Progenitor cell of endocrine pancreas (in vitro differentiated cells): ENCODE results near the gene SAFB2. TPM values are rescaled to one million over a fixed set of nuclear protein-coding genes. Genes with fewer than 3 reads are reported as not detected.

Experiments used
- DNase-seq: peaks from one replicate; pipeline ENCODE4 v3.0.0; 2021; ENCODE audit warnings: low spot score; ENCODE audit not compliant: unreplicated experiment
- H3K27ac Mint-ChIP-seq: 2 replicates; pipeline ENCODE4 v1.8.0; 2021; ENCODE audit warnings: mild to moderate bottlenecking, moderate library complexity, mixed read lengths
- H3K27me3 Mint-ChIP-seq: 2 replicates; pipeline ENCODE4 v1.8.0; 2021; ENCODE audit warnings: mixed read lengths
- H3K36me3 Mint-ChIP-seq: 2 replicates; pipeline ENCODE4 v1.8.0; 2022; ENCODE audit warnings: mixed read lengths; ENCODE audit not compliant: insufficient read depth
- H3K4me1 Mint-ChIP-seq: 2 replicates; pipeline ENCODE4 v1.8.0; 2021; ENCODE audit warnings: low read depth, mixed read lengths
- H3K4me3 Mint-ChIP-seq: 2 replicates; pipeline ENCODE4 v1.8.0; 2021; ENCODE audit warnings: low read depth, mild to moderate bottlenecking, moderate library complexity, mixed read lengths
- H3K9me3 Mint-ChIP-seq: 2 replicates; pipeline ENCODE4 v1.8.0; 2021; ENCODE audit warnings: low read depth, mixed read lengths
- total RNA-seq: library from RNA; stranded (reverse); gene quantifications from 2 replicates; pipeline ENCODE4 v1.2.1, GENCODE V29; 2021
- TF ChIP-seq, protein P1 (sequence below): fragments of 200-600 bp; sonication (generic); IDR thresholded peaks from one replicate; pipeline ENCODE4 v1.5.0; 2021; ENCODE audit warnings: antibody characterized with exemption, mild to moderate bottlenecking; ENCODE audit not compliant: unreplicated experiment

The SAFB2 gene
- total RNA-seq, 1 donor from 2014 or later, result 107 TPM

DNA sequence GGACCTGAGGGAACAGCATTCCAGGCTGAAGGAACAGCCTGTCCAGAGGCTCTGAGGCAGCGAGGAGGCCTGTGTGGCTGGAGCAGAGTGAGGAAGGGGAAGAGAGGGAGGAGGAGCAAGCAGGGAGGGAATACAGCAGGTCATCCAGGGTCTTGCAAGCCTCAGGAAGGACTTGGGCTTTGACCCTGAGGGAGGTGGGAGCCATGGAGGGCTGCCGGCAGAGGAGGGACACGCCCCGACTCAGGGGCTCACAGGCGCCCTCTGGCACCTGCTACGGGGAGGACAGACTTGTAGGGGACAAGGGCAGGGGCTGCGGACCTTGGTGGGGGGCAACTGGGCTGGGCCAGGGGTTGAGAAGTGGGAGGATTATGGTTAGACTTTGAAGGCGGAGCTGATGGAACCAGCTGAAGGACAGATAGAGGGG lies 59.6 kb downstream of the SAFB2 start:
- no peak for DNase-seq
- no peak overlapping the region for H3K4me3 Mint-ChIP-seq
- H3K27me3 Mint-ChIP-seq, result peaks cover 23% of the 10 kb centered on the region
- no peaks in the 10 kb centered on the region for H3K9me3 Mint-ChIP-seq
- peaks cover 1% of the 10 kb centered on the region for H3K36me3 Mint-ChIP-seq
- no peaks in the 10 kb centered on the region for H3K4me1 Mint-ChIP-seq
- no peak overlapping the region for H3K27ac Mint-ChIP-seq
- TF ChIP-seq, protein P1, sequence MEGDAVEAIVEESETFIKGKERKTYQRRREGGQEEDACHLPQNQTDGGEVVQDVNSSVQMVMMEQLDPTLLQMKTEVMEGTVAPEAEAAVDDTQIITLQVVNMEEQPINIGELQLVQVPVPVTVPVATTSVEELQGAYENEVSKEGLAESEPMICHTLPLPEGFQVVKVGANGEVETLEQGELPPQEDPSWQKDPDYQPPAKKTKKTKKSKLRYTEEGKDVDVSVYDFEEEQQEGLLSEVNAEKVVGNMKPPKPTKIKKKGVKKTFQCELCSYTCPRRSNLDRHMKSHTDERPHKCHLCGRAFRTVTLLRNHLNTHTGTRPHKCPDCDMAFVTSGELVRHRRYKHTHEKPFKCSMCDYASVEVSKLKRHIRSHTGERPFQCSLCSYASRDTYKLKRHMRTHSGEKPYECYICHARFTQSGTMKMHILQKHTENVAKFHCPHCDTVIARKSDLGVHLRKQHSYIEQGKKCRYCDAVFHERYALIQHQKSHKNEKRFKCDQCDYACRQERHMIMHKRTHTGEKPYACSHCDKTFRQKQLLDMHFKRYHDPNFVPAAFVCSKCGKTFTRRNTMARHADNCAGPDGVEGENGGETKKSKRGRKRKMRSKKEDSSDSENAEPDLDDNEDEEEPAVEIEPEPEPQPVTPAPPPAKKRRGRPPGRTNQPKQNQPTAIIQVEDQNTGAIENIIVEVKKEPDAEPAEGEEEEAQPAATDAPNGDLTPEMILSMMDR, result peak; percentile 34

DNA sequence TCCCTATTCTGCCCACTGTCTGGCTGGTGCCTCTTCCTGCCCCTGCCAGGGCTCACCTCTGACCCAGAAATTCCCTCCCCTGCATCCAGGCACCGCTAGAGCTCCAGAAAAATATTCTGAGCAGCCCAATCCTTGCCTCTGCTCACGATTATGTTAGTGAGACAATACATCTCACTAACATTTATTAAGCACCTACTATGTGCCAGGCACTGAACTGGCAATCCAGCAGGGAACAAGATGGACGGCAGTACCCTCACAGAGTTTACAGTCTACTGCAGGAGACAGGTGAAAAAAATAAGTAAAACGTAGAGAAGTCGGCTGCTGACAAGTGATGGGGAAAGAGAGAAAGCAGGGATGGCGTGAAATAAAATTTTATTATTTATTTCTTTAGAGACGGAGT lies 60.3 kb downstream of the SAFB2 start:
- no peaks in the 10 kb centered on the region for H3K4me1 Mint-ChIP-seq
- TF ChIP-seq, protein P1, result no peak
- DNase-seq, result no peak
- peaks cover 28% of the 10 kb centered on the region for H3K27me3 Mint-ChIP-seq
- peaks cover 1% of the 10 kb centered on the region for H3K36me3 Mint-ChIP-seq
- no peak overlapping the region for H3K27ac Mint-ChIP-seq
- H3K9me3 Mint-ChIP-seq, result no peaks in the 10 kb centered on the region
- no peak overlapping the region for H3K4me3 Mint-ChIP-seq

DNA sequence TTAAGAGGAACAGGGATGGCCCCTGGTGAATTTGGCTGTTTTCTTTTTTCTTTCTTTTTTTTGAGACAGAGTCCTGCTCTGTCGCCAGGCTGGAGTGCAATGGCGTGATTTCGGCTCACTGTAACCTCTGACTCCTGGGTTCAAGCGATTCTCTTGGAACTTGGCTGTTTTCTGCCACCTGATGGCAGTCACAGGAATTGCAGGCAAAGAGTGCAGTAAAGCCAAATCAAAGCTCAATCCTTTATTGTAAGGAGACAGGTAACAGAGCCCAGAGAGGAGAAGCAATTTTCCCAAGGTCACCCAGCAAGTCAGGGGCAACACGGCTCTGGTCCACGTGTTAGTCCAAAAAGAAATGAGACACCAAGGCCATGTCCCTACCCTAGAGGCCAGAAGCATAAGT lies 61.0 kb downstream of the SAFB2 start:
- Mint-ChIP-seq H3K36me3 (peaks cover 1% of the 10 kb centered on the region), H3K27ac (no peak overlapping the region), H3K27me3 (peaks cover 36% of the 10 kb centered on the region), H3K4me3 (no peak overlapping the region), H3K4me1 (no peaks in the 10 kb centered on the region), H3K9me3 (no peaks in the 10 kb centered on the region)
- TF ChIP-seq, protein P1, result peak; percentile 52
- DNase-seq, result no peak

DNA sequence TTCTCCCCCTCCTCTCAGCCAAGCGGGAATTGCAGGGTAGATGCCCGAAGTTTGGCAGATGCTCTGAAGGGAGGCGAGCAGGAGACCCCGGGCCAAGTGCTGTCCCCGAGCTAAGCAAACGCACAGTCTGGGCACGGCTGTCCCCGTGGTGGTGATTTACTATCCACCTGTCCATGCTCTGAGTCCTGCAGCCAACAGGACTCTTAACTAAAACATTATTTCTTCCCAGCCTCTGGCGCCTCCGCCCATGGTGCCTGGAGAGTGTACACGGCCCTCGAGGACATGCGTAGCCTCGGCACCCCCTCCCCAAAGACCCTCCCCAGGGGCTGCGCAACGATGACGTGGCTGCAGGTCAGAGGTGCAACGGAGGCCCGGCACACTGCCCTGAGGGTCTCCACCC lies 62.4 kb downstream of the SAFB2 start:
- no peak overlapping the region for H3K4me3 Mint-ChIP-seq
- peaks cover 1% of the 10 kb centered on the region for H3K36me3 Mint-ChIP-seq
- TF ChIP-seq, protein P1, result no peak
- no peak for DNase-seq
- peaks cover 36% of the 10 kb centered on the region for H3K27me3 Mint-ChIP-seq
- no peak overlapping the region for H3K27ac Mint-ChIP-seq
- H3K9me3 Mint-ChIP-seq, result no peaks in the 10 kb centered on the region
- H3K4me1 Mint-ChIP-seq, result no peaks in the 10 kb centered on the region

DNA sequence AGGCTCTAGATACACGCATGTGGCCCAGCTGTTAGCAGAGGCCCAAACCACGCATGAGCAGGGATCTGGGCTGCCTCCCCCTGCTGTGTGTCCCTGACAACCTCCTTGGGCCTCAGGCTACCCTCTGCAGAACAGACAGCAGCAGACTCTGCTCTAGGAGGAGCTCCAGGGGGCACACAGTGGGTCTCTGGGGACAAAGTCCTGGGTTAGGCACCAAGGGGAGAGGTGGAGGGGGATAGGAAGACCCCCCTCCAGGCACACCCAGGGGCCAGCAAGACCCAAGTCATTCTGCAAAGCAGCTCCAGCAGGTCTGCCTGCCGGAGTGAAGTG lies 62.8 kb downstream of the SAFB2 start:
- DNase-seq, result no peak
- TF ChIP-seq, protein P1, result no peak
- peaks cover 1% of the 10 kb centered on the region for H3K36me3 Mint-ChIP-seq
- no peaks in the 10 kb centered on the region for H3K9me3 Mint-ChIP-seq
- peaks cover 36% of the 10 kb centered on the region for H3K27me3 Mint-ChIP-seq
- H3K4me3 Mint-ChIP-seq, result no peak overlapping the region
- H3K27ac Mint-ChIP-seq, result no peak overlapping the region
- H3K4me1 Mint-ChIP-seq, result no peaks in the 10 kb centered on the region
